ENCODE measurements around the gene PFDN6.

The PFDN6 gene

GRCh38 chr6:33317419-33317668, 27.9 kb downstream of the PFDN6 start:
- no peak for DNase-seq (ENCODE audit: low spot score)

GRCh38 chr6:33317669-33318425, 28.4 kb downstream of the PFDN6 start, which contains the start of gene ZBTB22:
TSS of gene ZBTB22 (minus strand) at chr6:33317744. CDS start at chr6:33316916, 828 bp downstream.
- peak; percentile 97 for DNase-seq (ENCODE audit: low spot score)

- no peak for DNase-seq (ENCODE audit: low spot score)
Observed at GRCh38 chr6:33318426-33319073, 29.1 kb downstream of the PFDN6 start.

GRCh38 chr6:33319939-33320314, 30.5 kb downstream of the PFDN6 start:
- DNase-seq (ENCODE audit: low spot score): no peak

- no peak for DNase-seq (ENCODE audit: low spot score)
Observed at GRCh38 chr6:33320315-33321181, 31.1 kb downstream of the PFDN6 start.

GRCh38 chr6:33321227-33321626, 31.8 kb downstream of the PFDN6 start:
- no peak for DNase-seq (ENCODE audit: low spot score)

- no peak for DNase-seq (ENCODE audit: low spot score)
Observed at GRCh38 chr6:33323623-33323948, 34.2 kb downstream of the PFDN6 start.

GRCh38 chr6:33324125-33324524, 34.7 kb downstream of the PFDN6 start:
- DNase-seq (ENCODE audit: low spot score): no peak

- peak; percentile 62 for DNase-seq (ENCODE audit: low spot score)
Observed at GRCh38 chr6:33329058-33329457, 39.7 kb downstream of the PFDN6 start.

- no peak for DNase-seq (ENCODE audit: low spot score)
Observed at GRCh38 chr6:33330736-33331135, 41.3 kb downstream of the PFDN6 start.

GRCh38 chr6:33333666-33334065, 44.3 kb downstream of the PFDN6 start:
- no peak for DNase-seq (ENCODE audit: low spot score)

- no peak for DNase-seq (ENCODE audit: low spot score)
Observed at GRCh38 chr6:33335916-33336315, 46.5 kb downstream of the PFDN6 start.

- DNase-seq (ENCODE audit: low spot score): no peak
Observed at GRCh38 chr6:33336495-33336894, 47.1 kb downstream of the PFDN6 start.

GRCh38 chr6:33339193-33339592, 49.8 kb downstream of the PFDN6 start:
- no peak for DNase-seq (ENCODE audit: low spot score)

Measured in kidney capillary endothelial cell (primary cell).